GM15510 (cell line): ENCODE results near the gene PIP5K1B.

Source experiments
- POLR2A ChIP-seq: IDR thresholded peaks from 3 replicates; pipeline ENCODE4 v1.6.1; 2011; ENCODE audit warnings: borderline replicate concordance; ENCODE audit not compliant: insufficient read length; ENCODE audit errors: extremely low read depth

PIP5K1B gene

DNA sequence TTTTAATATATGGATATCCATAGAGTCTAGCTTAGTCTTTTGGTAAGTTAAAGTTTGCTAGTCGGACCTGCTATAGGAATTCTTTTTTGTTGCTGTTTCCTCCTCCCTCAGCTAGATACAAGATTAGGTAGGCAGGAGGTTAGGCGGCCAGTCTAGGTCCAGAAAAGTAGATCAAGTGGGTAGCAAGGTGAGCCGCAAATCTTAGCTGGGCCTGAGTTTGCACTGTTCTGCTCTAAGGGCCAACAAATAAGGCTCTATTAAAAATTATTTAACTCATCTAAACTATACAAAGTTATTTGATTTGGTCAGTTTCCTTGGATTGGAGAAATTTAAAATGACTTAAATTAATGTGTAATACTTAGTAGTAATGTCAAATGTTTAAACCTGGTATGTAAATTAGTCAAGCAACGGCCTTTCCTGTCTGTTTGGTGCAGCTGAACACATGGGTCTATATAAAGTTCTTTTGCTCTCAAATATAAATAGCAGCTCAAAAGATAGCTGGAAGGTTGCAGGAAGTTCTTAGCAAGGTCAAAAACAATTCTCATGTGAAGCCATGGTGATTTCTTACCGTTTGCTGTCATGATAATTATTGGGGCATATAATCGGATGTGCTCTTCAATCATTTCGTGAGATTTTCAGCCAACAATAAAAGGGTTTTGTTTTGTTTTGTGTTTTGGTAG, 236.9 kb downstream of the PIP5K1B start:
- no peak for TF ChIP-seq POLR2A

DNA sequence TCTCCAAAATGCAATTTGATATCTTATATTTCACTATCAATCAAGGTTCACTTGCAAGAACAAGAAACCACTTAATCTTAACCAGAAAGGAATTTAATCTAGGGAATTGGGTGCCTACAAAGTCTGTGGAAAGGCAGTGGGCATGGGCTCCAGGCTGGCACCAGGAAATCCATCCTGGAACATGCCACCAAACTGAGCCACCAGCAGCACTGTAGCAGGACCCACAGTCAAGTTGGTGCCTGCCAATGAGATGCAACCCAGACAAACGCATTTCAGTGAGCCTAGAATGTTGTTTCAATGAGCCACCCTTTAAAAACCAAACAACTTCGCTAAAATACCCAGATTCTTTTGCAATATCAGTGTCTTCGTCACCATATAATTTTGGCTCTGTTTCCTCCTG, 237.8 kb downstream of the PIP5K1B start:
- TF ChIP-seq POLR2A, result no peak

DNA sequence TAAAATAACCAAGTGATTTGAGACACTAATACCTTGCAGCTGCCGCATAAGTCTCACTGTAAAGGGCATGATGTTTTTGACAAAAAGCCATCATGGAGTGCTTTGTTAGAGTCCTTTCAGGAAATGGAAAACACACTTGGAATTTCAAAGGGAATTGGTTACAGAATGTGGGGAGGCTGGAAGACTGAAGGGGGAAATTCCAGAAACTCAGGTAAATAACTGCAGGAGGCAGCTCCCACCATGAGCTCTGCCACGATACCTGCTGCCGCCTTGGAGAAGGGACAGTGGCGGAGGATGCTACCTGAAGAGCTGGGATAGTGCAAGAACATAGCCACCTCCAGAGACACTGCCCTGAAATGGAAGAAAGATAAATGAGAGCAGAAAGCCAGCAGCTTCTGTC, 242.0 kb downstream of the PIP5K1B start:
- TF ChIP-seq POLR2A, result no peak

GRCh38 chr9:68947842-68948569, 243.0 kb downstream of the PIP5K1B start:
- no peak for TF ChIP-seq POLR2A

DNA sequence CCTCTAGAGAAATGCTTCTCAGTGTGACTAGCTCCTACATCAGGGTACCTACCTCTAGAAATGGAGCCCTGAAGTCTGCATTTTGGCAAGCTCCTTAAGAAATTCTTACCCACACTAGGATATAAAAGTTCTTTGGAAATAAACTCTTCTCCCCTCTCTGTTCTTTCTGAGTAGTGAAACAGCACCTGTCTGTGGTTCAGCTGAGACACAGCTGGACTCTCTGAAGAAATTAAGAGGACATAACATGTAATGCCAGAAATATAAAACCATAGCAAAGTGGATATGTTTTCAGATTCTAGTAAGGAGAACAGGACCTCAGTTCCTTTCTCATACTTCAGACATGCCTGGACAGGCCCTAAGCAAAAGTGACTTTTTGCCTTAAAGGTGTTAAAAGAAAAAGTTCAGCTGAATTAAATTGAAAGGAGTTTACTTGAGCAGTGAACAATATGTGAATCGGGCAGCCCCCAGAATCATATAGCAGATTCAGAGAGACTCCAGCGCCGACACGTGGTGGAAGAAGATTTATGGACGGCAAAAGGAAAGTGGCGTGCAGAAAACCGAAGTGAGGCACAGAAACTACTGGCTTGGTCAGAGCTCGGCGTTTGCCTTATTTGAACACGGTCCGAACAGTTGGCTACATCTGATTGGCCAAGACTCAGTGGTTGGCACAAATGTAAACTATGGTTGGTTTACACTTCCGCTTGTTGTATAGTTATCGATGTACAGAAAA, 244.4 kb downstream of the PIP5K1B start:
- no peak for TF ChIP-seq POLR2A

- no peak for TF ChIP-seq POLR2A
Observed at GRCh38 chr9:68950188-68950587, 245.1 kb downstream of the PIP5K1B start.

DNA sequence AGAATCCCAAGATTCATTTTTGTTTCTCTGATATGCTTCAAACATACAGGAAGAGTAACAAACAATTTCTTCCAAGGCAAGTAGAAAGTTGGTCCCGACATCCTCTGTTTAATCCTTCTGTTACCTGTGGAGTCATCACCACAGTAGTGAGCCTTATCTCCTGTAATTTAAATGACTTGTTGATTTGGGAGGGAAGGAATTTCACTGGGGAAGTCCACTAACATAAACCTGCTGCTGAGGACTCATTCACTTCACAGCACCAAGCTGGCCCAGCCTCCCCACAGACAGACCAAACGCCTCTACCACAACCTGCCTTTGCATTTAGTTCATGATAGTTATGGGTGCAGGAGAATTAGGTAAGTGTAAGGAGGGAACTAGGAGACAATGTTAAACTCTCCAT, 245.6 kb downstream of the PIP5K1B start:
- no peak for TF ChIP-seq POLR2A

DNA sequence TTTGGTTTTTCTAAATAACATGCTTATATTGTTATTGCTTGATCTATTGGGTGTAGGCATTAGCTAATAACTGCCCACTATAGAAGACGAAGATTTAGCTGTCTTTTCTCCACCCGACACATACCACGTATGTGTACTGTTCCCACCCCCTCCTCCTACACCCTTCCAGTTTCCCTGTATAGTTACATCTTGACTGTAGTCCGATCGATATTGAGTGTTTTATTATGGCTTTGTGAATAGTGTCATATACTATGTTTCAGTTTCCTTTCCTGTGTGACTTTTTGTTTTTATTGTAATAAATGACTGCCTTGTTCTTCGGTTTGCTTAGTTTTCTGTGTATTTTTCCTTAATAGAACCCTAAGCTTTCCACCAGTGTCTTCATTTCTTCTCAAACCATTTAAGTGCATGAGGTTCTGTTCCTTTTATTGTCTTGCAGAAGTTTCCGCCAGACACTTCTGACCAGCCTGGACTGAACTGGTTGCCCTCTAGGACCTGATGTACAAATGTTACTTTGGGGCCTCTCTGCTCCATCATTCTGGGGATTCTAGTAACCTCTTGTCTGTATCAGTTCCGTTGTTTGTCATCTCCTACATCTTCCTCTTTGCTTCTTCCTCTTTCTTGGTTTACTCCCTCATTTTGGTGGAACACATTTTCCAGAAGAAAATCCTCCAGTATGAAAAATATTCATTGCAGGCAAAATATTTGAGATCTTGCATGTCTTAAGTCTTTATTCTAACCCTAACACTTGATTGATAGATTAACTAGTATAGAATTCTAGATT, 247.0 kb downstream of the PIP5K1B start:
- TF ChIP-seq POLR2A, result no peak

DNA sequence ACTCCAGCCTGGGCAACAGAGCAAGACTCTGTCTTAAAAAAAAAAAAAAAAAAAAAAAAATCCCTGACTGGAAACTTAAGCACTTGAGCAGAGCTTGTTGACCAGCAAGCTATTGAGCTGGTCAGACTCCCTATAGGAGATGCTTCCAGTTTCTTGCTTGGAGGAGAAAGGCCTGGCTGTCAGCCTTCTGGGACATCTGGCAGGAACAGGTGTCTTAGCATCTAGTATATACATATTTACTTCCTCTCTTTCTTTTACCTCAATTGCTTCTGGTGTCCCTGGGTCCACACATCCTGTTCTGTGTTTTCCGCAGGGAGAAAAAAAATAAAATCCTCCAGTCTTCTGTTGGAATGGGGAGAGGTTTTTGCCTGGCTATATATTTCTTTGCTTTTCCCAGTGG, 248.7 kb downstream of the PIP5K1B start:
- no peak for TF ChIP-seq POLR2A

GRCh38 chr9:68955330-68955729, 250.3 kb downstream of the PIP5K1B start:
- no peak for TF ChIP-seq POLR2A

GRCh38 chr9:68957479-68957878, 252.4 kb downstream of the PIP5K1B start:
- TF ChIP-seq POLR2A, result no peak

DNA sequence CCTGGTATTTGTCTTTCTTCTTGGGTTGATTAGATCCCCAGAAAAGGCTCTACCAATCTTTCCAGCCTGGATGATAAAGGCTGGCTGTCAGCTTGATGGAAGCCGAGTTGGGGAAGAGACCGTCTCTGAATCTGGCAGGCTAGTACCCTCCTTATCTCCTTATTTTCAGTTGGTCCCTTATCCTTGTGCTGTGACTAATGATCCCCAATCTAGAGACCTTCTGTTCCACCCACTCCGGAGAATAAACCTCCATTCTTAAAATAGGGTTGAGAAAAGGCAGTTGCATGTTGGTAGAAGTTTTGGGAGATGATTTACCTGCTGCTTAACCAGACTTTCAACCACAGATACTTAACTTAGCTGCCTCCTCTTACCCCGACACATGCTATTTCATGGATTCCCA, 256.5 kb downstream of the PIP5K1B start:
- no peak for TF ChIP-seq POLR2A

- no peak for TF ChIP-seq POLR2A
Observed at GRCh38 chr9:68963416-68963815, 258.4 kb downstream of the PIP5K1B start.

GRCh38 chr9:68964102-68964541, 259.1 kb downstream of the PIP5K1B start:
- no peak for TF ChIP-seq POLR2A

- no peak for TF ChIP-seq POLR2A
Observed at GRCh38 chr9:68964765-68965164, 259.7 kb downstream of the PIP5K1B start.

DNA sequence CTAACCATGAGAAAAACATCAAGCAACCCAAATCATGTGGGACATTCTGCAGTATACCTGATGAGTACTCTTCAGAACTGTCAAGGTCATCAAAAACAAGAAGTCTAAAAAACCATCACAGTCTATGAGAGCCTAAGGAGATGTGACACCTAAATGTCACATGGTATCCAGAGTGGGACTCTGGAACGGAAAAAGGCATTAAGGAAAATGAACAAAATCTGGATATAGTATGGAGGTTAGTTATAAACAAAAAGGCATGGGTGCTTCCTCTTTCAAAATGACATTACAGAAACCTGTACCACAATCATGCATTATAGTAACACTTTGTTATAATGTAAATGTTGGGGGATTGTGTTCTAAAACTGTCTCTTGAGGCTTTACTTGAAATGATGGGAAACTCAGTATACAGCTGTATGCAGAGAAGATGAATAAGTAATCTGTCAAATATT, 261.5 kb downstream of the PIP5K1B start:
- no peak for TF ChIP-seq POLR2A

DNA sequence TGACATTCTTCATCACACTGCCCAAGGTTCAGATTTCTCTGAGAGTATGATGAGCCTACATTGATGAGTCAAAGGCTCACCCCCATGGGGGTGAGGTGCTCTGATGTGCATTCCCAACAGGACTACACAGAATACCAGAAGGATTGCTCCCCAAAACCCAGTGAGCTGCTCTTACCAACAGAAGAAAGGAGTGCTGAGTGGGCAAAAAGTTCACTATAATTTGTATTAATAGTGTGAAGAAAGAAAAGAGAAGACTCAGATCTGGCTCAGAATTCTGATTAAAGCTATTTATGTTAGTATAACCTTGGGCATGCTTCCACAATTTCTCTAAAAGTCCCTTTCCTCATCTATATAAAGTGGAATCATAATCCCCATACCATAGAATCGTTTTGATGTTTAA, 262.8 kb downstream of the PIP5K1B start:
- no peak for TF ChIP-seq POLR2A
